ENCODE results near the gene TNS1.

DNA sequence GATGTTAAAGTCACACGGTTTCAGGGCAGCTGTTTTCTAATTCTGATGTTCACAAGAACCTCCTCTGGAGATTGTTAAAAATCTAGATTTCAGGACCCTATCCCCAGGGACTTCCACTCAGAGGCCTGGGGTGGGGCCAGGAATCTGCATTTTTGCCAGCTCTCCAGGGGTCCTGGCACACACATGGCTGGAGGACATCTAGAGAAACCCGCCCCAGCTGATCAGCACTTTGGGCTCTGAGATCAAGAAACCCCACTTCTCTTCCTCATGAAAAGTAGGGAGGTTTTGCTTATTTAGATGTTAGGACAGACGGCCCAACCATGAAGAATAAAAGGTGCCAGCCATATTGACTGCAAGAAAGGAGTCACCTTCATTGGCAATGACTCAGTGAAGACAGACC is 148.8 kb downstream of the TNS1 start:
- TF ChIP-seq, protein P1, sequence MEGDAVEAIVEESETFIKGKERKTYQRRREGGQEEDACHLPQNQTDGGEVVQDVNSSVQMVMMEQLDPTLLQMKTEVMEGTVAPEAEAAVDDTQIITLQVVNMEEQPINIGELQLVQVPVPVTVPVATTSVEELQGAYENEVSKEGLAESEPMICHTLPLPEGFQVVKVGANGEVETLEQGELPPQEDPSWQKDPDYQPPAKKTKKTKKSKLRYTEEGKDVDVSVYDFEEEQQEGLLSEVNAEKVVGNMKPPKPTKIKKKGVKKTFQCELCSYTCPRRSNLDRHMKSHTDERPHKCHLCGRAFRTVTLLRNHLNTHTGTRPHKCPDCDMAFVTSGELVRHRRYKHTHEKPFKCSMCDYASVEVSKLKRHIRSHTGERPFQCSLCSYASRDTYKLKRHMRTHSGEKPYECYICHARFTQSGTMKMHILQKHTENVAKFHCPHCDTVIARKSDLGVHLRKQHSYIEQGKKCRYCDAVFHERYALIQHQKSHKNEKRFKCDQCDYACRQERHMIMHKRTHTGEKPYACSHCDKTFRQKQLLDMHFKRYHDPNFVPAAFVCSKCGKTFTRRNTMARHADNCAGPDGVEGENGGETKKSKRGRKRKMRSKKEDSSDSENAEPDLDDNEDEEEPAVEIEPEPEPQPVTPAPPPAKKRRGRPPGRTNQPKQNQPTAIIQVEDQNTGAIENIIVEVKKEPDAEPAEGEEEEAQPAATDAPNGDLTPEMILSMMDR (IDR thresholded peaks at IDR 0.05 in 2 of 3, conservative IDR thresholded peaks at IDR 0.05 in 1 of 3; ENCODE audit: borderline replicate concordance in 1 of 3, insufficient read depth in 1 of 3, low read depth in 2 of 3, low read length in 2 of 3), result no peak
- TF ChIP-seq ZBTB33 (IDR thresholded peaks at IDR 0.05; ENCODE audit: extremely low read depth, insufficient replicate concordance, low read length), result no peak
- TF ChIP-seq POLR2A (IDR thresholded peaks at IDR 0.05; ENCODE audit: borderline replicate concordance, extremely low read depth, insufficient read depth, insufficient read length), result no peak
- TF ChIP-seq MAX (IDR thresholded peaks at IDR 0.05), result no peak

All from HCT116 (cell line).